ENCODE data around the gene SERPINB8. TPM values are rescaled to one million over a fixed set of nuclear protein-coding genes. Genes with fewer than 3 reads are reported as not detected.
"Not testable (repeated sequence)": the region's sequence is repeated elsewhere in the genome, so short reads cannot be mapped to it uniquely, and the experiment has no call there.

The SERPINB8 gene
- 1.4 TPM for polyA plus RNA-seq (ENCODE audit: insufficient read length)

DNA sequence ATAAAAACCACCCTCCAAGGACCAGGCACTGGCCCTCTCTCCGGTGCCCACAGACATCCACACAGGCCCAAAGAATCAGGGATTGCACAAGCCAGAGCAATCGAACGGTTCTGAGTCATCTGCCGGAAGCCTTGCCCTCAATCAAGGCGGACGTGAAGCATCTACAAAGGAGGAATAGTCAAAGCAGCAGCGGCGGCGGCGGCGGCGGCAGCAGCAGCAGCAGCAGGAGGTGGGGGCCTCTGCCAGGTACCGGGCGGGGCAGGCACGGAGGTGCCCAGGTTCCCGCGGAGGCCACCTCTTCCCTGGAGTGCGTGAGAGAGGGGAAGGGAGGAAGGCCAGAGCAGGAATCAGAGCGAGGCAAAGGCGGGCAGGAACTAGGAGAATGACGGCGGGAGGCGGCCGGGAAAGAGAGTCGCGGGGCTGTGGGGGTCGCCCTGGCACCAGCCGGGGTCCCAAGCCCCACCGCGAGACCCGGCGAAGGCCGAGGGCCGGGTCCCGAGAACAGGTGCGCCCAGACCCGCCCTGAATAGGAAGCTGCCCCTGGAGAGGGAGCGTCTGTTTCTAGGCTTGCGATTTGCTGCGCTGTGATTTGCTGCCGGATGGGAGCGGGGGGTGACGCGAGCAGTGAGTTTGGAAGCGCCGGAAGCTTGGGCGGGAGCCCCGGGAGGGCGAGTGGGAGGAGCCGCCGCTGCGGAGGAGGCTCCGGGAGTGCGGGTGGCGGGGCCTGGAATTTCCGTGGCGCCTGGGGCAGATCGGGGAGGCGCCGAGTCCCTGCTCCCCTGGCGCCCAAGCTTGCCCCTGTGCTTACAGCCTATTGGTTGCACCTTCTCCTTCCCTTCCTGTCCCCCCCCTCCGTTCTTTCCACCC lies at the start of gene SERPINB8:
SERPINB8 (plus strand) TSS at position 140 of the 867 bp plus-strand sequence. CDS start 8,228 bp downstream, outside the sequence.
- DNase-seq (ENCODE audit: low read depth), result peak; percentile 52

DNA sequence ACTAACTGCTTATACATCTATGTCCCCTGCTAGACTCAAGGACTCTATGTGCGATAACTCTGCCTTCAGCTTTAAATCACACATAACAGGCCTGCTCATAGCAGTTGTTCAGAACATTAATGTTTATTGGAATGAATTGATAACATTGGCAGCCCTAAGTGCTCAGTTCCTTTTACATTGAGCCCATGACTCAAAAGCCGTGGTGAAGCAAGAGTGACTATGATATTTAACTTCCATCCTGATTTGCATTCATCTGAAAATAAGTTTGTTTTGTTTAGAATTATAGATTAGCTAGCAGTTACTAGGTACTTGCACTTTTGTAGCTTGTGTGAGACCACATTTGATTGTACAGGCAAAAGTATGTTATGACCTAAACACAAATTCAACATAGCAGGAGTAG lies 47.8 kb upstream of the SERPINB8 start:
- no peak for DNase-seq (ENCODE audit: low read depth)

GRCh38 chr18:63924551-63924950 lies 45.3 kb upstream of the SERPINB8 start:
- no peak for DNase-seq (ENCODE audit: low read depth)

DNA sequence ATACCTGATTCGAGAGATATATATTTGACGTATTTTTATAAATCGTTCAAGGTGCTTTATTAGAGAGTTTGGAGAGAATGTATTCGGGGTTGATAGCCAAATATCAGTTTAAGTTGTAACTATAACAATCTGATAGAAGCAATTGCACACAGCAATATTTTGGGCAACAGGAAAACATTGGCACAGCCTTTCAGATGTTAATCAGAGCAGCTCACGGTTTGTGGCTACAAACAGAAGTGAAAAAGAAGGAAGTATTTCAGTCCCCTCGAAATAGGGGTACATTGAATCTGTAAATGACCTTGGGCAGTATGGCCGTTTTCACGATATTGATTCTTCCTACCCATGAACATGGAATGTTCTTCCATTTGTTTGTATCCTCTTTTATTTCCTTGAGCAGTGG lies 41.5 kb upstream of the SERPINB8 start:
- no peak for DNase-seq (ENCODE audit: low read depth)

DNA sequence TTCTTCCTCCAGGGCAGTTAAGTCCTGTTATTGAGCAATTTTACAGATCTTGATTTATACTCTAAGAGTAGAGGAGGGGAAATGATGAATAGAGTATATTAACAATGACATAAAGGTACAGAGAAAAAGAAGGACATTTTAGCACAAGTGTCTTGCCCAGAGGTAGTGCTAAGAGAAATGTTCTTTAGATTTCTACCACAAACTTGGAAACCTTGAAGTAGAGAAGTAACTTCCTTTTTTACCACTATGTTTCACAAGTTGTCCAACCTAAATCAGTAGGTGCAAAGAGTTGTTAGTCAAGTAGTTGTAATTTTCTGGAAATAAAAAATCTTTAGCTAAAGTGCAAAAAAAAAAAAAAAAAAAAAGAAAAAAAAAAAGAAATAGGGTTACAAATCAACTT lies 40.5 kb upstream of the SERPINB8 start:
- DNase-seq (ENCODE audit: low read depth), result not testable (repeated sequence)

- no peak for DNase-seq (ENCODE audit: low read depth)
Observed at GRCh38 chr18:63930773-63931354, 39.0 kb upstream of the SERPINB8 start.

DNA sequence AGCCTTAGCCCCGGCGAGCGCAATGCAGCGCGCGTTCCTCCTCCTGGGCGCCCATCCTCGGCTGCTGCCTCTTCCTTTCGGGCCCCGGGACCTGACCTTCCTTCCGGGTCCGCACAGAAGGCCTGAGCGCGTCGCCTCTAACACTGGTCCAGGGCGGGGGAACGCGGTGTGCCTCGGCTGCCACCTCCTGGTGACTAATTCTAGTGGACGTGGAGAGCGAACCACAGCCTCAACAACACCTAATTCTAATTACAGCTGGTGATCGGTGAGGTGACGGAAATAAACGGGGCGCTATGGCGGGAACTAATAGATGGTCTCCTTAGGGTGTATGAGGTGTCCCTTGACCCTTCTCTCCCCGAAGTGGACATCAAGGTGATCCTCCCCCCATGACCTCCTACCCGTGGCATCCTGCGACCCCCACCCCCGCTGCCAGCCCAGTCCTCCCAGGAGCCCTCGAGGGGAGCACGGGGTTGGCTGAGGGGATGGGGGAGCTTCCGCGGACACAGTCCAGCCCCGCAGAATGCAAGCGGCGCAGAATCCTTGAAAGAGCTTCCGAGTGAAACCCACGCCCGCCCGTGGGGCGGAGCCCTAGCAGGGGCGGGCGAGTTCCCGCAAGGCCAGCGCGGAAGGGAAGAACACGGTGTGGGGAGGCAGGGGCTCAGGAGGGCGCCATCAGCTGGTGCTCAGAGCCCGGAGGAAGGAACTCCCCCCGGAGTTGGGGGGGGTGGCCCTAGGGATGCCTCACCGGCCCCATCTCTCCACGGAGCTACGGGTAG lies 33.5 kb upstream of the SERPINB8 start:
- DNase-seq (ENCODE audit: low read depth), result peak; percentile 5

DNA sequence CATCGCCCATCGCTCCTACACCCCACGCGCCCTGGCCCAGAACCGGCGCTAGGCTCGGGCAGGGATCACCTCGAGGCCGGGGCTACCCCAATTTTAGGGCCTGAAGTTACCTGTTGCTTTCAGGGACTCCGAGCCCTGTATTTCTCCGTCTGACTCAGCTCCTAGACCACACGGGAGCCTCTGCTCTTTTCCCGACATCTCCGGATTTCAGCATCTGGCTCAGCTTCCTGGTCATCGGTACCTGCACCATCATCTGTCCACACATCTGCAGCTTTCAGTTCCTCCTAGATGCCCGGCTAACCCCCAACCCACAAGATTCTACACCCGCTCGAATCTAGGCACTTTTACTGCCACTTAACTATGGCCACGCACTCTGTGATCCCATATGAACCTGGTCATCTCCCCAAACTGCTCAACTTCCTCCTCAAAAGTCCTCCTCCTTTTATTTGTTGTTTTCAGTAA lies 32.9 kb upstream of the SERPINB8 start:
- DNase-seq (ENCODE audit: low read depth), result no peak

DNA sequence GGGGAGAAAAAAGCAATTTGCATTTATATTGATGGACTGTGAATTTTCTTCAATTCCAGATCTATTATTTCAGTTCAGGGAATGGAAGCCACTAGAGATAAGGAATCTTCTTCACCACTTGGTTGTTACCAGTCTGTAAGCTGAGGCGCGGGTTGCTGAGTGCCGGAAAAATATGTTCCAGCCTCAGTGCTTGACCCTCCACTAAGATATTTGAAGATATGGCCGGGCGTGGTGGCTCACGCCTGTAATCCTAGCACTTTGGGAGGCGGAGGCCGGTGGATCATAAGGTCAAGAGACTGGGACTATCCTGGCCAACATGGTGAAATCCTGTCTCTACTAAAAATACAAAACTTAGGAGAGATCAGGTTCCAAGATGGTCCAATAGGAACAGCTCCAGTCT lies 29.9 kb upstream of the SERPINB8 start:
- no peak for DNase-seq (ENCODE audit: low read depth)

GRCh38 chr18:63940543-63941050 lies 29.3 kb upstream of the SERPINB8 start:
- DNase-seq (ENCODE audit: low read depth), result not testable (repeated sequence)

- no peak for DNase-seq (ENCODE audit: low read depth)
Observed at GRCh38 chr18:63947051-63947790, 22.7 kb upstream of the SERPINB8 start.

DNA sequence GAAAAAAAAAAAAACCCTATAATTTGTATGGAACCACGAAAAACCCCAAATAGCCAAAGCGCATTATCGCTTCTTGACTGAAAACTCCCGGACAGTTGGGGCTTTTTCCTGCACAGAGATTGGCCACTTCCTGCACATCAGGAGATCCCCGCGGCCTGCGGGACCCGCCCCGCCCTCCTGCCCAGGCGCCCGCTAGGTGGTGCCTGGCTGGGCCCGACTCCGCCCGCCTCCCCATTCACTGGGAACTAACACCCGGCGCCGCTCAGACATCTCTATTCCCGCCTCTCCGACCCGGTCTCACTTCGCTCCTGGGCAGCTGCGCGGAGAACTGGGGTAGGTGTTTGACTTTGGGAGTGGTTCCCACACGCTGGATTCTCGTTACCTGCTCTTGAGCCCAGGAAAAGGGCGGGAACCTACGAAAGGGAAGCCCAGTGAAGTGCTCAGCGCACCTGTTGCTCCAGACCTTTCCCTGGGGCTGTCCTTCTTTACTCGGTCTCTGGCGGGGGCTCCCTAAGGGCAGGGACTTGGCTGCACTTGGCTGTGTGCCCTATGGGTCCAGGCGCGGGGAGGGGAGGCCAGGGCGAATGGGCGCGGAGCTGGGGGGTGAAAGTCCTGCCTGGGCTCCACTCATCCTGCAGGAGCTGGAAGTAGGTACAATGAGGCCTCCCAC lies 20.7 kb upstream of the SERPINB8 start, which contains the start of gene HMSD:
HMSD (plus strand) TSS at position 234 of the 670 bp plus-strand sequence. CDS start 4,155 bp downstream, outside the sequence.
- DNase-seq (ENCODE audit: low read depth), result no peak

- DNase-seq (ENCODE audit: low read depth), result no peak
Observed at GRCh38 chr18:63951302-63951705, 18.6 kb upstream of the SERPINB8 start.

- DNase-seq (ENCODE audit: low read depth), result no peak
Observed at GRCh38 chr18:63953811-63954210, 16.1 kb upstream of the SERPINB8 start.

DNA sequence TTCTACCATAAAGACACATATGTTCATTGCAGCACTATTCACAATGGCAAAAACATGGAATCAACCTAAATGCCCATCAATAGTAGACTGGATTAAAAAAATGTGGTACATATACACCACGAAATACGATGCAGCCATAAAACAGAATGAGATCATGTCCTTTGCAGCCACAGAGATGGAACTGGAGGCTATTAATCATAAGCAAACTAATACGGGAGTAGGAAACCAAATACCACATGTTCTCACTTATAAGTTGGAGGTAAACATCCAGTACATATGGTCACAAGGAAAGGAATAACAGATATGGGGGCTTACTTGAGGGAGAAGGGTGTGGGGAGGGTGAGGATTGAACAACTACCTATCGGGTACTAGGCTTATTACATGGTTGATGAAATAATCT lies 13.1 kb upstream of the SERPINB8 start:
- DNase-seq (ENCODE audit: low read depth), result no peak

- DNase-seq (ENCODE audit: low read depth), result no peak
Observed at GRCh38 chr18:63960891-63961290, 9.0 kb upstream of the SERPINB8 start.

DNA sequence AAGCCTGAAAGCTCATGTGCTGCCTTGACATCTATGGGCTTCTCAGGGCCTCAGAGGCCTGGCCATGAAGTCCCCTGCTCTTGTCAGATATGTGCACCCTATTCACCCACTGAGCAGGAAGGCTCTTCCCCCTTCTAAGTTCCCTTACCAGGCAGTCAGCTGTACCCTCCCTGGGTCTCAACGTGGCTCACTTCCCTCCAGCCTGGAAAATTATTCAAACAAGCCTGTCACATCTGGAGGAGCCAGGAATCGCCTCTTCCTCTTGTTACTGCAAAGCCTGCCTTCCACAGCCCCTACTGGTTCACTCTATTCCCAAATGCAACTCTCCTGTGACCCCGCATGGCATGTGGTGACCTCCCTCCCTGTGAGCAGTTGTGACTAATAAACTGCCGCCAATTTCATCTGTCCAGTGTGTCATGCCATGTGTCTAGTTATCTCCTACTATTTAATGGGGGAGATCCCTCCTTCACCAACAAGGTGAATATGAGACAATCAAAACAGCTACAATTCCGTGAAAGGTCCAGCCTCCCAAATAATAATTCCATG lies 8.4 kb upstream of the SERPINB8 start:
- no peak for DNase-seq (ENCODE audit: low read depth)

DNA sequence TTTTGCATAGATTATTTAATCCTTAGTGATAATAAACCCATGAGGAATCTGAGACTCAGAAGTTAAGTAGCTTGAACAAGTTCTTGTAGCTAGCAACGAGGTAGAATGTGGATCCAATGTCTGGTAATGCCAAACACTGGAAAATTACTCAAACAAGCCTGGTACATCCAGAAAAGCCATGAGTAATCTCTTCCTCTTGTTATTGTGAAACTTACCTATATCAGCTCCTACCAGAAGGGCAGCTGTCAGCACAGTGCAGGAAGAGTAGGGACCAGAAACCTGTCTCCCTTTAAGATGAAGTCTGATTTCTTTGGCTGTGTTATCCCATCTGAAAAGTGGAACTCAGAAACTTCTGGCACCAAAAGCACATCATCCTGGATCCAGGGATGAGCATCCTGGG lies 7.7 kb upstream of the SERPINB8 start:
- DNase-seq (ENCODE audit: low read depth), result no peak

- DNase-seq (ENCODE audit: low read depth), result no peak
Observed at GRCh38 chr18:63963615-63964256, 6.1 kb upstream of the SERPINB8 start.

- DNase-seq (ENCODE audit: low read depth), result no peak
Observed at GRCh38 chr18:63964908-63965307, 5.0 kb upstream of the SERPINB8 start.

All from forelimb muscle (tissue), 1 donor.